Rectal smooth muscle tissue (tissue), 1 donor: Measurements from ENCODE around the gene RPS18.
"Not testable (repeated sequence)": the region's sequence is repeated elsewhere in the genome, so short reads cannot be mapped to it uniquely, and the experiment has no call there.

Experiments used
- H3K27ac ChIP-seq: one replicate; pipeline ENCODE4 v1.7.0; 2013; ENCODE audit warnings: low read depth, low read length, inconsistent platforms
- H3K27me3 ChIP-seq: one replicate; pipeline ENCODE4 v1.7.0; 2013; ENCODE audit warnings: low read length; ENCODE audit not compliant: control insufficient read depth, insufficient read depth
- H3K36me3 ChIP-seq: one replicate; pipeline ENCODE4 v1.7.0; 2013; ENCODE audit warnings: low read length; ENCODE audit not compliant: control insufficient read depth, insufficient read depth
- H3K4me1 ChIP-seq: one replicate; pipeline ENCODE4 v1.7.0; 2013; ENCODE audit warnings: low read length; ENCODE audit not compliant: control insufficient read depth, insufficient read depth
- H3K4me3 ChIP-seq: one replicate; pipeline ENCODE4 v1.7.0; 2013; ENCODE audit warnings: low read length
- H3K9ac ChIP-seq: one replicate; pipeline ENCODE4 v1.7.0; 2013; ENCODE audit warnings: low read length

RPS18 gene

DNA sequence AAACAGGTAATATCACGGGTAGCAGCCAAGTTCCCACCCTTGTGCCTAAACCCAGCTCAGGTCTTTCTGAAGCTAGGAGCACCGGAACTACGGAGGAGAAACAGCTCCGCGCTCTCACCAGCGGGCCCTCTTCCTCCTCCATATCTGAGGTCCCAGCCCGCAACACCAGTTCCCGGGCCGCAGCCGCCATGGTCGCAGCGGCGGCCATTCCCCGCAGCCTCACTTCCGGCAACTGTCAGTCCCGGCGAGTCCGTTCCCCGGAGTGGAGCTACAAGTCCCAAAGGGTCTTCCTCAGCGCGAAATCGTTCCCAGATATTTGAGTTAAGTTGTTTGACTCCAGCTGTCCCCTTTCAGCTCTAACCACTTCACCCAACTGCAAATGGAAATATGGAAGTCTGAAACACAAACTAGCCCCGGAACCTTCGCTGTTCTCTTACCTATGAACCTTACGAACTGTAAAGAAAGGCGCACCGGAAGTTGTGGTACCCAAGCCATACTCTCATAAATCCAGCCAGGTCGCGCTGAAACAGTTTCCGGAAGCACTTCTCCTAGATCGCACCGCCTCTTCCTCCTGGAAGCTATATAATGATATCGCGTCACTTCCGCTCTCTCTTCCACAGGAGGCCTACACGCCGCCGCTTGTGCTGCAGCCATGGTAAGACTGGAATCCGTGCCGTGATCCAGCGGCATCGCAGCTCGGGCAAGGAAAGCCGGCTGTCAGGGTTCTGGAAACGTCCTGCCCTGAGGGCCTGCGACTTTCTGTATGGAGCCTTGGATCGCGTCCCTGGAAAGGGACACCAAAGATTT lies at the start of gene RPS18, which contains the start of gene VPS52:
TSS of gene RPS18 (plus strand) at position 608 of the 807 bp plus-strand sequence. CDS start at position 653, 45 bp downstream.
TSS of gene VPS52 (minus strand) at position 409 of the 807 bp plus-strand sequence. CDS start at position 208, 201 bp downstream.
- Histone ChIP-seq H3K9ac (peak within 1 kb of the TSS; percentile 85), H3K27me3 (no peaks in the 10 kb centered on the region), H3K4me1 (peaks cover 26% of the 10 kb centered on the region), H3K36me3 (peaks cover 30% of the 10 kb centered on the region), H3K4me3 (peak within 1 kb of the TSS; percentile 84), H3K27ac (peak within 1 kb of the TSS; percentile 96)

DNA sequence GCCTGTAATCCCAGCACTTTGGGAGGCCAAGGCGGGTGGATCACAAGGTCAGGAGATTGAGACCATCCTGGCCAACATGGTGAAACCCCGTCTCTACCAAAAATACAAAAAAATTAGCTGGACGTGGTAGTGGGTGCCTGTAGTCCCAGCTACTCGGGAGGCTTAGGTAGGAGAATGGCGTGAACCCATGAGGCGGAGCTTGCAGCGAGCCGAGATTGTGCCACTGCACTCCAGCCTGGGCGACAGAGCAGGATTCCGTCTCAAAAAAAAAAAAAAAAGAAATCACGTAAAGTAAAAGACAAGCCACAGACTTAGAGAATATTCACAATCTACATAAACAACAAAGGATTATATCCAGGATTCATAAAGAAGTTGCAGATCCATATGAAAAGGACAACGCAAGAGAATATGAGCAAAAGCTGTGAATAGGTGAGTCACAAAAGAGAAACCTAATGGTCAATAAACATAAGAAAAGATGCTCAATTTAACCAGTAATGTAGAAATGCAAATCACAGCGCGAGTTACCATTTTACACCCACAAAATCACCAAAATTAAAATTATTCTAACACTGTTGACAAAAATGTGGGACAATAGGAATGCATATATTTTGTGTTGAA lies 45.3 kb upstream of the RPS18 start:
- H3K27me3 ChIP-seq, H3K27ac ChIP-seq, H3K9ac ChIP-seq, H3K4me3 ChIP-seq, H3K4me1 ChIP-seq, H3K36me3 ChIP-seq: not testable (repeated sequence)

DNA sequence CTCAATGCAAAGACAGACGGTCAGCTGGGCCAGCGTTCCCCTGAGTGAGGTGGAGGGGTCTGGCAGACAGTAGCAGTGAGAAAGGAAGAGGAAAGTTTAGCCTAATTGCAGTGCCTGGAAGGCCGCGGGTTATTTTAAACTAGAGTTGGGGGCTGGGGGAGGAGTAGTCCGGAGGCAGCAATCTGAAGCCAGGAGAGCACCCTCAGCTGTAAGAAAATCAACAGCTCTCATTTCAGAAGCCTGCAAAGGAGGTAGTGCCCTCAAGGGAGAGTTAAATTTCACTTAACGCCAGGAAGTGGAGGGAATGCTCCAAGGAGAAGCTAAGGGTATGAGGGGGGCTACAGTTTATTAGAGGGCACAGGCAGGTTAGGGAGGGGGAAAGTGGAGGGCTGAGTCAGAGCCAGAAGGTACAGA lies 36.6 kb upstream of the RPS18 start:
- H3K4me3 ChIP-seq: no peak overlapping the region
- no peak overlapping the region for H3K27ac ChIP-seq
- no peaks in the 10 kb centered on the region for H3K36me3 ChIP-seq
- no peak overlapping the region for H3K9ac ChIP-seq
- H3K4me1 ChIP-seq: no peaks in the 10 kb centered on the region
- no peaks in the 10 kb centered on the region for H3K27me3 ChIP-seq

DNA sequence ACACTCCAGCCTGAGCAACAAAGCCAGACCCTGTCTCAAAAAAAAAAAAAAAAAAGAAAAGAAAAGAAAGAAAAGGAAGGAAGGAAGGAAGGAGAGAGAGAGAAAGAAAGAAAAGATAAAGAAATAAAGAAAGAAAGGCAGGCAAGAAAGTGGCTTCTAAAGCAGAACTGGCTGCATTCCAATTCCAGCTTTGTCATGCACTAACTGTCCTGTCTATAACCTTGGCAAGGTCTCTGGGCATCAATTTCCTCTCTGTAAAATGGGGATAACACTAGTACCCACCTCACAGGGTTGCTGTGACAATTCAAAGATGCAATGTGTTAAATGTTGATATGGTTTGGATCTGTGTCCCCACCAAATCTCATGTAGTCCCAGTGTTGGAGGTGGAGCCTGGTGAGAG lies 35.5 kb upstream of the RPS18 start:
- Histone ChIP-seq H3K36me3 (no peaks in the 10 kb centered on the region), H3K27me3 (no peaks in the 10 kb centered on the region), H3K27ac (no peak overlapping the region), H3K9ac (no peak overlapping the region), H3K4me1 (no peaks in the 10 kb centered on the region), H3K4me3 (no peak overlapping the region)

DNA sequence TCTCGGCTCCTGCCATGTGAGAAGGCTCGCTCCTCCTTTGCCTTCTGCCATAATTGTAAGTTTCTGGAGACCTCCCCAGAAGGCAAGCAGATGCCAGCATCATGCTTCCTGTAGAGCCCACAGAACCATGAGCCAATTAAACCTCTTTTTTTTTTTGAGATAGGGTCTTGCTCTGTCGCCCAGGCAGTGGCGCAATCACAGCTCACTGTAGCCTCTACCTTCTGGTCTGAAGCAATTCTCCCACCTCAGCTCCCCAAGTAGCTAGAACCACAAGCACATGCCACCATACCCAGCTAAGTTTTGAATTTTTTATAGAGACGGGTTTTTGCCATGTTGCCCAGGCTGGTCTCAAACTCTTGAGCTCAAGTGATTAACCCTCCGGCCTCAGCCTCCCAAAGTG lies 35.0 kb upstream of the RPS18 start:
- H3K9ac ChIP-seq: no peak overlapping the region
- no peak overlapping the region for H3K27ac ChIP-seq
- H3K27me3 ChIP-seq: no peaks in the 10 kb centered on the region
- H3K36me3 ChIP-seq: no peaks in the 10 kb centered on the region
- no peak overlapping the region for H3K4me3 ChIP-seq
- no peaks in the 10 kb centered on the region for H3K4me1 ChIP-seq

DNA sequence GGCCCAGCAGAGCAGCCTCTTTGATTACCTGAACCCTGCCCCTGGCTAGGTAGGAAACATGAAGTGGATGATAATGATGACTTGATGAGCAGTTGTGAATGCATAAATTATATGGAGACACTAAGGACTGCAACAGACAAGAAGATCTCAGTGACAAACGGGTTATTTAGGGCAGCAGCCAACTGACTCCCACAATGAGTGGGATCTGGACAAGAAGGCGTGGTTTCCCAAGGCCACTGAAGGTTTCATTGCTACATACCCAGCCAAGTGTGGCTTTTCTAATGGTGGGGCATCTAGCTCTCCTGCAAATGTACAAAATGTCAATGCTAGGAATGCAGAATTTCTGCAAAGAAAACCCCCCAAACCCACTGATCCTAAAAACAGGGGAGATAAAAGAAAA lies 34.1 kb upstream of the RPS18 start:
- Histone ChIP-seq H3K4me1 (no peaks in the 10 kb centered on the region), H3K9ac (no peak overlapping the region), H3K27me3 (no peaks in the 10 kb centered on the region), H3K36me3 (no peaks in the 10 kb centered on the region), H3K27ac (no peak overlapping the region), H3K4me3 (no peak overlapping the region)

DNA sequence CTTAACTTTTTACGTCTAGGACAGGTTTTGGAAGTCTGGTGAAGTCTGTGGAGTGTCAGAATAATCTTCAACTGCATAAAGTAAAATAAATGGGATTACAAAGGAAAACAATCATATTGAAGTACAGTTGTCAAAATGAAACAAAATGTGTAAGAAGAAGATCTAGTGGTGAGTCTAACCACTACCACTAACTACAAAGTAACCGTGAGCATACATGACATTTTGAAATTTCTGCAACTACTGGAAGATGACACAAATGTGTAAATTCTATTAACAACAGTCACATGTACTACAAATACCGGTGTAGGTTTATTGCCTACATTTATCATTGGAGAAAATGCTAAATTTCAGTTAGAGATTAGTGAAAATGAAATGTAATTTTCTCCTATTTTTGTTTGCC lies 29.9 kb upstream of the RPS18 start:
- no peak overlapping the region for H3K4me3 ChIP-seq
- no peaks in the 10 kb centered on the region for H3K36me3 ChIP-seq
- H3K27ac ChIP-seq: no peak overlapping the region
- H3K9ac ChIP-seq: no peak overlapping the region
- no peaks in the 10 kb centered on the region for H3K27me3 ChIP-seq
- H3K4me1 ChIP-seq: no peaks in the 10 kb centered on the region

DNA sequence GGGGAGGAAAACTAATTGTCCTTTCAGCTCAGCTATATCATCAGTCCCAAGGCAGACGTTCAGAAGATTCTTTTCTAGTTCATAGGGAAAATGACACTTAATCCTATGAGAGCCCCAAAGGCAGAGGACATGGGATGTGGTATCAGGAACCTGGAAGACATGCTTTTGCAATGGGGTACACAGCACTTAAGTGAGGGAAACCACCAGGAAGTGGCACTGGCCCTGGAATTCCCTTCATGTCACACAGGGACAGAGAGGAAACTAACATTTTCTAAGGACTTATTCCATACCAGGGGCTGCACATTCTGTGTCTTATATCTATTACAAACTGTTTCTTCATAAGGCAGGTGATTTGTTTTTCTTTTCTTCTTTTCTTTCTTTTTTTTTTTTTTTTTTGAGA lies 28.4 kb upstream of the RPS18 start:
- Histone ChIP-seq H3K4me3 (no peak overlapping the region), H3K27ac (no peak overlapping the region), H3K27me3 (no peaks in the 10 kb centered on the region), H3K4me1 (peaks cover 3% of the 10 kb centered on the region), H3K36me3 (no peaks in the 10 kb centered on the region), H3K9ac (no peak overlapping the region)

DNA sequence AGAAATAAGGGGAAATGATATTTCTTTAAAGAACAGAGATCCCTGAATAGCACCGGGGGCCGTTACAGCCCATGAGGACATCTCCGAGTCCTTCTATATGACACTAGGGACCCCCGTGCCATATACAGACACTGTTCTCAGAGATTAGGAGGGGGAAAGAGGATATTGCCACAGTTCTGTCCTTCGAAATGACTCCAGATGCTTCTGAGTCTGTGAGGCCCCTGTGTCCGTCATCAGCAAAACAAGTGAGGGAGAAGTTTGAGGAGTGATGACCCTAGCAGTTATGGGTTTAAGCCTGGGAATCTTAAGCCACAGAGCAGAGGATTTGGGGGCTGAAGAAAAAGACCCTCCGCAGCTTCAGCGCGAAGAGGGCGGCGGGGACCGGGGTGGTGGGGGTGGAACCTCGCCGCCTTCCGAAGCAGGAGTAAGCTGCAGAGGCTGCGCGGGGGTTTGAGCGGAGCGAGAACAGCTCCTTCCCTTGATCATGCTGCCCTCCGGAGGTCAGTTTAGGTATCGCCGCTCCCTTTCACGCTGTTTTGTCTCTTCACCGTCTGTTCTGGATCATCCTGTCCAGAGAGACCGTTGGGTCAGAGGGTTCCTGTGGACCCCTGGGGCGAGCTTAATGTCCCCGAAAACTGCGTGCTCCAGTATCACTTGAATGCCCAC lies 23.8 kb upstream of the RPS18 start:
- Histone ChIP-seq H3K9ac (peak overlapping the region; percentile 41), H3K4me1 (peaks cover 12% of the 10 kb centered on the region), H3K27me3 (no peaks in the 10 kb centered on the region), H3K27ac (peak overlapping the region; percentile 91), H3K4me3 (peak overlapping the region; percentile 76), H3K36me3 (no peaks in the 10 kb centered on the region)

DNA sequence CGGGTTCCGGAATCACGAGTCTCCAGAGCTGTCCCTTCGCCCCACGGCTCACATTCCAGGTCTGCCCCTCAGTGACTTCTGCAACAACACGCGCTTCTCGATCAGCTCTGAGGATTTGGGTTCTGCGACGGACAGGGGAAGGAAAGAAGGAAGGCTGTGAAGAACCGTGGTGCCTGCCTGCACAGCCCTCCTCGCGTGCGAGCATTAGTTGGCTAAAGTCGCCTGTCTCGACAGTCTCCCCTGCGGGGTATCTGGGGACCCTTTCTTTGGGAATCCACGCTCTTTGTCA lies 23.3 kb upstream of the RPS18 start:
- Histone ChIP-seq H3K27ac (peak overlapping the region; percentile 91), H3K4me3 (peak overlapping the region; percentile 76), H3K9ac (peak overlapping the region; percentile 41), H3K36me3 (no peaks in the 10 kb centered on the region), H3K4me1 (peaks cover 12% of the 10 kb centered on the region), H3K27me3 (no peaks in the 10 kb centered on the region)

DNA sequence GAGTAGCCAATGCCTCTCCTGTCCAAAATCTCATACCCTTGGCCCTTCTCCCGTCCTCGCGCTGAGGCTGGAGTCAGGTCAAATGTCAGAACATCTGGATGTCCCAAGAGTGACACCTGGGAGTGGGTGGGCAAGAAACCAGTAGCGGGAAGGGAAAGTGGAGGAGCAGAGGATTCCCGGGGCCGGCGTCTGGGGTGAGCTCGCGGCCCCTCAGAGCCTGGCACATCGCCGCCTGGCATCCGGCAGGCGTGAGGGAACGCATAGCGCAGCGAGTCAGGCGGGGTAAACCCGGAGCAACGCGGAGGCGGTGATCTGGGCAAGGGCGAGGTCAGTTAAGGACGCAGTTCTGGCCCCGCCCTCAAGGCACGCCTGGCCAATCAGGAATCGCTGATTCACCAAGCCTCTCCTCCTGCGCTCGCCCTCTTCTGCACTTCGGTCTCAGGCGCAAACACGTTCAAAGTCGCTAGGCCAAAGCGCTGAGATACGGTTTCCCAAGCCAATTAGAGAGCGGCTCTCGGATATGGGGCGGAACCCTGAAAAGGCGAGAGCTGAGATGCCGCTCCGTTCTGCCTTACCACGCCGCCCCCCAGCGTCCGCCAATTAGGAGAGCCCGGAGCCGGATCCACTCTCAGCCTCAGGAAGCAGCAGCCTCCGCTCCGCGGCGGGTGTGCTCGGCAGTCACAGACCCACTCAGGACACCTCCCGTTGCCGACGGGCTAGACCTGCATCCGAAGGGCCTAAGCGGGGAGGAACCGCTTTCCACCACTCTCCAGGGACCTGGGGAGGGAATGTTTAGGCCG lies 22.7 kb upstream of the RPS18 start:
- no peaks in the 10 kb centered on the region for H3K27me3 ChIP-seq
- H3K36me3 ChIP-seq: no peaks in the 10 kb centered on the region
- H3K9ac ChIP-seq: peak overlapping the region; percentile 91
- peak overlapping the region; percentile 91 for H3K27ac ChIP-seq
- H3K4me1 ChIP-seq: peaks cover 12% of the 10 kb centered on the region
- H3K4me3 ChIP-seq: peak overlapping the region; percentile 88
